DMS53 treated with DMSO at 0.1 percent for 48 hours (cell line): ENCODE results near the gene PSAP.
A peak's percentile ranks its signal among the peaks of the same experiment; 100 is the strongest.
"Not testable (repeated sequence)": the region's sequence is repeated elsewhere in the genome, so short reads cannot be mapped to it uniquely, and the experiment has no call there.

Experiments used
- DNase-seq: peaks from one replicate; lab custom pipeline; 2025; ENCODE audit not compliant: unreplicated experiment; lab: John Stamatoyannopoulos, UW

The PSAP gene

GRCh38 chr10:71874680-71875354 is 23.8 kb upstream of the PSAP start:
- DNase-seq, result not testable (repeated sequence)

- DNase-seq, result no peak
These were observed 22.6 kb upstream of the PSAP start for GRCh38 chr10:71873582-71874211.

GRCh38 chr10:71869601-71870000 is 18.6 kb upstream of the PSAP start:
- DNase-seq, result not testable (repeated sequence)

- no peak for DNase-seq
These were observed 17.2 kb upstream of the PSAP start for GRCh38 chr10:71868192-71868697.

GRCh38 chr10:71865561-71866041 is 14.6 kb upstream of the PSAP start:
- DNase-seq, result no peak

GRCh38 chr10:71864911-71865361 is 13.9 kb upstream of the PSAP start:
- DNase-seq, result no peak

- DNase-seq, result no peak
These were observed 12.2 kb upstream of the PSAP start for GRCh38 chr10:71863203-71863602.

GRCh38 chr10:71860243-71861029 is 9.4 kb upstream of the PSAP start:
- DNase-seq, result peak; percentile 92

- no peak for DNase-seq
These were observed 7.2 kb upstream of the PSAP start for GRCh38 chr10:71857934-71858890.

- DNase-seq, result no peak
These were observed 5.6 kb upstream of the PSAP start for GRCh38 chr10:71856619-71857018.

- no peak for DNase-seq
These were observed 3.0 kb upstream of the PSAP start for GRCh38 chr10:71854031-71854430.

- DNase-seq, result no peak
These were observed 1.4 kb upstream of the PSAP start for GRCh38 chr10:71852355-71852937.

- not testable (repeated sequence) for DNase-seq
These were observed 529 bp upstream of the PSAP start for GRCh38 chr10:71851465-71852095.

GRCh38 chr10:71850021-71850742 is 869 bp downstream of the PSAP start:
- no peak for DNase-seq

- DNase-seq, result no peak
These were observed 1.6 kb downstream of the PSAP start for GRCh38 chr10:71849461-71849908.

- no peak for DNase-seq
These were observed 2.5 kb downstream of the PSAP start for GRCh38 chr10:71848325-71849275.

- no peak for DNase-seq
These were observed 3.6 kb downstream of the PSAP start for GRCh38 chr10:71847418-71847817.

- no peak for DNase-seq
These were observed 4.2 kb downstream of the PSAP start for GRCh38 chr10:71846816-71847215.
